NCI-H2227 treated with DMSO at 0.1 percent for 48 hours (cell line): ENCODE data around the gene UNC45A.
A peak's percentile ranks its signal among the peaks of the same experiment; 100 is the strongest.
"Not testable (repeated sequence)": the region's sequence is repeated elsewhere in the genome, so short reads cannot be mapped to it uniquely, and the experiment has no call there.

ENCODE experiments used
- DNase-seq: peaks from one replicate; lab custom pipeline; 2025; lab: John Stamatoyannopoulos, UW

UNC45A gene, protein sequence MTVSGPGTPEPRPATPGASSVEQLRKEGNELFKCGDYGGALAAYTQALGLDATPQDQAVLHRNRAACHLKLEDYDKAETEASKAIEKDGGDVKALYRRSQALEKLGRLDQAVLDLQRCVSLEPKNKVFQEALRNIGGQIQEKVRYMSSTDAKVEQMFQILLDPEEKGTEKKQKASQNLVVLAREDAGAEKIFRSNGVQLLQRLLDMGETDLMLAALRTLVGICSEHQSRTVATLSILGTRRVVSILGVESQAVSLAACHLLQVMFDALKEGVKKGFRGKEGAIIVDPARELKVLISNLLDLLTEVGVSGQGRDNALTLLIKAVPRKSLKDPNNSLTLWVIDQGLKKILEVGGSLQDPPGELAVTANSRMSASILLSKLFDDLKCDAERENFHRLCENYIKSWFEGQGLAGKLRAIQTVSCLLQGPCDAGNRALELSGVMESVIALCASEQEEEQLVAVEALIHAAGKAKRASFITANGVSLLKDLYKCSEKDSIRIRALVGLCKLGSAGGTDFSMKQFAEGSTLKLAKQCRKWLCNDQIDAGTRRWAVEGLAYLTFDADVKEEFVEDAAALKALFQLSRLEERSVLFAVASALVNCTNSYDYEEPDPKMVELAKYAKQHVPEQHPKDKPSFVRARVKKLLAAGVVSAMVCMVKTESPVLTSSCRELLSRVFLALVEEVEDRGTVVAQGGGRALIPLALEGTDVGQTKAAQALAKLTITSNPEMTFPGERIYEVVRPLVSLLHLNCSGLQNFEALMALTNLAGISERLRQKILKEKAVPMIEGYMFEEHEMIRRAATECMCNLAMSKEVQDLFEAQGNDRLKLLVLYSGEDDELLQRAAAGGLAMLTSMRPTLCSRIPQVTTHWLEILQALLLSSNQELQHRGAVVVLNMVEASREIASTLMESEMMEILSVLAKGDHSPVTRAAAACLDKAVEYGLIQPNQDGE

GRCh38 chr15:90934949-90935751 lies at the start of gene UNC45A:
Gene UNC45A, plus strand, starts transcription at chr15:90935285. Its CDS starts 40 bp downstream, at chr15:90935325.
- peak; percentile 66 for DNase-seq

GRCh38 chr15:90885432-90886290 lies 49.4 kb upstream of the UNC45A start:
- DNase-seq: no peak

GRCh38 chr15:90886291-90886614 lies 48.8 kb upstream of the UNC45A start:
- no peak for DNase-seq

DNA sequence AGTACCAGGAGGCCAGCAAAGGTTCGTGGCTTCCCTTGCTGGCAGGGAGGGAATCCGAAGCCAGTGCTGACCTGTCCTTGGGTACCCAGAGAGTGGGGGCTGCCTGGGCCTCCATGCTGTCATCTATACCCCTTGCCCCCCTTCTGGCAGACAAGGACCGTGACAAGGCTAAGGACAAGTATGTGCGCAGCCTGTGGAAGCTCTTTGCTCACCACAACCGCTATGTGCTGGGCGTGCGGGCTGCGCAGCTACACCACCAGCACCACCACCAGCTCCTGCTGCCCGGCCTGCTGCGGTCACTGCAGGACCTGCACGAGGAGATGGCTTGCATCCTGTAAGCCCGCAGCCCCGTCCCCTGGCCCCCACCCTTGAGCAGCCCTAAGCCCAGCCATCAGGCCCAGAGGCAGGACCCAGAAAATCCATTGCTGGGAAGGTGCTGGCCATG lies 48.0 kb upstream of the UNC45A start:
- DNase-seq: no peak

DNA sequence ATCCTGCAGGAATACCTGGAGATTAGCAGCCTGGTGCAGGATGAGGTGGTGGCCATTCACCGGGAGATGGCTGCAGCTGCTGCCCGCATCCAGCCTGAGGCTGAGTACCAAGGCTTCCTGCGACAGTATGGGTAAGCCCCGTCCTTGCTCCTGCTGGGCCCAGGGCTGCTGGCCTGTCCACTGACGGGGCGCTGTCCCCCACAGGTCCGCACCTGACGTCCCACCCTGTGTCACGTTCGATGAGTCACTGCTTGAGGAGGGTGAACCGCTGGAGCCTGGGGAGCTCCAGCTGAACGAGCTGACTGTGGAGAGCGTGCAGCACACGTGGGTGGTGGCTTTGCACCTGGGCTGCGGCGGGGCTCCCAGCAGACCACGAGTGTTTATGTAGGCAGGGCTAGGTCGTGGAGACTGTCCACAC lies 45.8 kb upstream of the UNC45A start:
- no peak for DNase-seq

- no peak for DNase-seq
These were observed 45.2 kb upstream of the UNC45A start for GRCh38 chr15:90889736-90890456.

- no peak for DNase-seq
These were observed 44.2 kb upstream of the UNC45A start for GRCh38 chr15:90890839-90891238.

GRCh38 chr15:90891346-90891949 lies 43.6 kb upstream of the UNC45A start:
- no peak for DNase-seq

DNA sequence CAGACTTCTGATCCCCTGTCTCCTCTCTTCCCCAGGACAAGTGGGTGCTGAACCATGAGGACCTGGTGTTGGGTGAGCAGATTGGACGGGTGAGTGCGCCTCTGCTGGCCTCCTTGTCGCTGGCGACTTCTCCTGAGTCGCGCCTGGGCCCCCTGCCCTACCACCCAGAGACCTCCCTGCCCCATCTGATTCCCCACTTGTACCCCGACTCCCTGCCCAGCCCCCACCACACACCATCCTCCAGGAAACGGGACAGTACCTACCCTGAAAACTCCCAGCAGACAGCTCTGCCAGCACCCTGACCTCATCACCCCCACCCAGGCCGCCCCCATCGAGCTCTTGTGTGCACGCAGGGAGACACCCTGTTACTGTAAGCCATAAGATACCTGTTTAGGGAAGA lies 43.1 kb upstream of the UNC45A start:
- DNase-seq: no peak

GRCh38 chr15:90892498-90893174 lies 42.4 kb upstream of the UNC45A start:
- no peak for DNase-seq

DNA sequence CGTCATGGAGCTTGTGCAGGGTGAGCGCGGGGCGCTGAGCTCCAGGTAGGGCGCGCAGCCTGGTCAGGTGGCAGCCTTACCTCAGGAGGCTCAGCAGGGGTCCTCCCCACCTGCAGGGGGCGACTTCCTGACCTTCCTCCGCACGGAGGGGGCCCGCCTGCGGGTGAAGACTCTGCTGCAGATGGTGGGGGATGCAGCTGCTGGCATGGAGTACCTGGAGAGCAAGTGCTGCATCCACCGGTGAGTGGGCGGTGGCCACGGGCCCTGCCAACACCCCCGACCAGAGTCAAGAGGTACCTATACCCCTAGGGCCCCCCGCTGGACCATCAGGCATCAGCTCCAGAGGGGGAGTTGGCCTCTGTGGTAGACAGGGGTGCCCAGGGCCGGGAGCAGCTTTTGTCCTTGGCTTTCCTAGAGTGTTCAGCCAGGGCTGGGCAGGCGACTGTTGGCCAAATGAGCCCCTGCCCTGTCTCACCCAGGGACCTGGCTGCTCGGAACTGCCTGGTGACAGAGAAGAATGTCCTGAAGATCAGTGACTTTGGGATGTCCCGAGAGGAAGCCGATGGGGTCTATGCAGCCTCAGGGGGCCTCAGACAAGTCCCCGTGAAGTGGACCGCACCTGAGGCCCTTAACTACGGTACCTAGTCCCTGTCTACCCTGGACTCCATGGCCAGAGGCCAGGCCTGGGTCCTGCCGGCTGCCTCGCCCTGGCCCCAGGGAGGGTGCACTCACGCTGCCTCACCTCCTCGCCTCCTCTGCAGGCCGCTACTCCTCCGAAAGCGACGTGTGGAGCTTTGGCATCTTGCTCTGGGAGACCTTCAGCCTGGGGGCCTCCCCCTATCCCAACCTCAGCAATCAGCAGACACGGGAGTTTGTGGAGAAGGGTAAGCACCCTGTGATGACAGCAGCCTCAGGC lies 41.7 kb upstream of the UNC45A start:
- no peak for DNase-seq

DNA sequence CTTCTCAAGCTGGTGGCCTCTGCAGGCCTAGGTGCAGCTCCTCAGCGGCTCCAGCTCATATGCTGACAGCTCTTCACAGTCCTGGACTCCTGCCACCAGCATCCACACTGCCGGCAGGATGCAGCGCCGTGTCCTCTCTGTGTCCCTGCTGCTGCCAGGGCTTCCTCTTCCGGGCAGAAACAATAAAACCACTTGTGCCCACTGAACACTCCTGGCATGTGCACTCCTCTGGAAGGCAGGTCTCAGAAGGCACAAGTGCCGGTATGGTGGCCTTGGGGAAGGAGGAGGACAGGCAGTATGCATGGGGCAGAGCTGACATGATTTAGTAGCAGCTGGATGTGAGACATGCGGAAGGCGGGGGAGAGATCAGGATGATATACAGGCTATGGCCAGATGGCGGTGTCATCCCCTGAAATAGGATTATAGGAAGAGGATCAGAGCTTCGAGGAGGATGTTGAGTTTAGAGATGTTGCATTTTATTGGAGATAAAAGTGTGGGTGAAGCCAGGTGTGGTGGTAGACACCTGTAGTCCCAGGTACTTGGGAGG lies 39.4 kb upstream of the UNC45A start:
- peak; percentile 37 for DNase-seq

DNA sequence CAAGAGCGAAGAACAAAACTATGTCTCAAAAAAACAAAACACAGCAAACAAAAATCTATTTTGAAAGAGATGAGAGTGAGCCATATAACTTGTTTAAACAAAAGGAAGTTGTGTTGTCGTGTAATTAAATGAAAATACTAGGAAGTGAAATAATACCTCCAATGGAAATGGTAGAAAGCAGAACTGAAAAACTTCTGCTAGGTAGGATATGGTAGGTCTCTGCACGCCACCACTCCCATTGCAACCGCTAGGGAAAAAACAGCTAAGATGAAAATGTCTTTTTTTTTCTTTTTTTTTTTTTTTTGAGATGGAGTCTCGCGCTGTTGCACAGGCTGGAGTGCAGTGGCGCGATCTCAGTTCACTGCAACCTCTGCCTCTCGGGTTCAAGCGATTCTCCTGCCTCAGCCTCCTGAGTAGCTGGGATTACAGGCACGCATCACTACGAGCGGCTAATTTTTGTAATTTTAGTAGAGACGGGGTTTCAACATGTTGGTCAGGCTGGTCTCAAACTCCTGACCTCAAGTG lies 37.9 kb upstream of the UNC45A start:
- DNase-seq: not testable (repeated sequence)

GRCh38 chr15:90901175-90902039 lies 33.7 kb upstream of the UNC45A start:
- no peak for DNase-seq

GRCh38 chr15:90902040-90902839 lies 32.8 kb upstream of the UNC45A start:
- DNase-seq: peak; percentile 76
